Sciatic nerve (tissue), 2 donors: Measurements from ENCODE around the gene TBX4. TPM values are rescaled to one million over a fixed set of nuclear protein-coding genes. Genes with fewer than 3 reads are reported as not detected.
"Not testable (repeated sequence)": the region's sequence is repeated elsewhere in the genome, so short reads cannot be mapped to it uniquely, and the experiment has no call there.

Source experiments
- ATAC-seq: fragments of 200-7000 bp; cut with Tn5 transposase; one replicate; pipeline ENCODE4 v1.9.1; 2020; ENCODE audit warnings: mild to moderate bottlenecking, moderate library complexity
- DNase-seq: peaks from one replicate; pipeline ENCODE4 v3.0.0-alpha.2; 2020; ENCODE audit warnings: low spot score
- intact Hi-C: fragments of 100-400 bp; cut with DNase I; formaldehyde crosslinking; loops from one replicate; pipeline ENCODE4 v1.14.2; 2022
- total RNA-seq: library from RNA; stranded (reverse); fragmentation: NEBNext Ultra II Directional; extraction: Animal tissue kit (Norgen Biotek cat#: 25700); gene quantifications from one replicate; pipeline ENCODE4 v1.2.1, GENCODE V29; 2021
- donor health status: DM: no; HTN: no; CAD: no.
- donor health status: DM: no; HTN: no; CAD: no.

The TBX4 gene
- total RNA-seq, 1 donor from 2014 or later: not detected

DNA sequence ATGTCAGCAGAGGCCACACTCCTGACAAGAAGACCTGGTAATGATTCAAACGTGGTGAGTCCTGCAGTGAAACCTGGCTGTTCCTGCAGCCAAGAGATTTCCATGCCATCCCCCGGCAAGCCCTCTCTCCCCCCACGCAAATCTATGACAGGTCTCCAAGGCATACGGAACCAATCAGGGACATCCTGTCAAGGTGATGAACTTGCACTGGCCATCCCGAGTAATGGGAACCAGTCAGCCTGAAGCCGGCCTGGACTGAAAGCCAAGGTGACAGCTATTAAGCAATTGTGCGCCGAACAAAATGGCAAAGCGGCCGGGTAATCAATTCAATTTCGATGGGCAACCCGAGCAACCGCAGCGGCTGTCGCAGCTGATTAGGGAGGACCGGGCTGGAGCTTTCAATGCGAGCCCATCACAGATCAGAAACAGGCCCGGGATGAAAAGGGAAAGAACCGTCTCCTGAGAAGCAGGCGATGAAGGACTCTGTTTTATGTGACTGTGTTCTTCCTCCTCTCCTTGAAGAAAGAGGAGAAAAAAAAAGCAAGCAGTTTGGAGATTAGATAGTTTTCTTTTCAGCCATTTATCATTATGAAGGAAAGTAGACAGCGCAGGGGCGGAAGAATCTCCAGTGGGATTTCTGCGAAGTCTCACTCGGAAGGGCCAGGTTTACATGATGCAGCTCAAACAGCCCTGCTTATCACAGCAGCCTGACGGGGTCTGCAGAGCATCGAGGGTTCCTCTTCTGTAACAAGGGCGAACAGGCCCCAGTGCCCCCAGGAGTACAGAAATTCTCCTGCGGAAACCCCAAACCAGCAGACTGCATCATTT, 35.2 kb downstream of the TBX4 start:
- intact Hi-C loops: no loop called here
- DNase-seq: no peak
- ATAC-seq: no peak

DNA sequence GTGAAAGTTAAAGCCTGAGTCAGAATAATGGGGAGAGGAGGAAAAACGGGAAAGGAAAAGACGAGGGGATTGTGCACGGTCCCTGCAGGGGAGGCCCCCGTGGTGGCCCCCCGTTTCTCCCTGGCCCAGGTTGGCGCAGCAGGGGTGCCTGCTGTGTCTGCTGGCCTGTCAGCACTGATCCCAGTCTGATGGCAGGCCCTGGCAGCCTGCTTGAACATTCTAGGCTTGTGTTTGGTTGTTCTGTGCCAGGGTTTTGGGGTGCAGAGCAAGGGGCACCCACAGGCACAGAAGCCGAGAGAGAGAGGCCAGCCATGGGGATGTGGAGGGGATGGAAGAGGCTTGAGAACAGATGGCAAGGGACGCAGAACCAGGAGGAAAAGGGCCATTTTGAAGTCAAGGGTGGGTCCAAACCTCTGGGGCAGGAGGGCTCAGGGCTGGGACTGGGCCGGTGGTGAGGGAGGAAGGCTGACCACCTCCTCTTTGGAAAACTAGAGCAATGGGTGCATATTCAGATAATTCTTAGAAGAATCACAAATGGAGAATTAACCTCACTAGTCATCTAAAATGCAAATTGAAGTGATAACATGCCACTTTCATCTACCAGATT, 35.9 kb downstream of the TBX4 start:
- ATAC-seq (no peak), DNase-seq (no peak)
- intact Hi-C loops: no loop called here

DNA sequence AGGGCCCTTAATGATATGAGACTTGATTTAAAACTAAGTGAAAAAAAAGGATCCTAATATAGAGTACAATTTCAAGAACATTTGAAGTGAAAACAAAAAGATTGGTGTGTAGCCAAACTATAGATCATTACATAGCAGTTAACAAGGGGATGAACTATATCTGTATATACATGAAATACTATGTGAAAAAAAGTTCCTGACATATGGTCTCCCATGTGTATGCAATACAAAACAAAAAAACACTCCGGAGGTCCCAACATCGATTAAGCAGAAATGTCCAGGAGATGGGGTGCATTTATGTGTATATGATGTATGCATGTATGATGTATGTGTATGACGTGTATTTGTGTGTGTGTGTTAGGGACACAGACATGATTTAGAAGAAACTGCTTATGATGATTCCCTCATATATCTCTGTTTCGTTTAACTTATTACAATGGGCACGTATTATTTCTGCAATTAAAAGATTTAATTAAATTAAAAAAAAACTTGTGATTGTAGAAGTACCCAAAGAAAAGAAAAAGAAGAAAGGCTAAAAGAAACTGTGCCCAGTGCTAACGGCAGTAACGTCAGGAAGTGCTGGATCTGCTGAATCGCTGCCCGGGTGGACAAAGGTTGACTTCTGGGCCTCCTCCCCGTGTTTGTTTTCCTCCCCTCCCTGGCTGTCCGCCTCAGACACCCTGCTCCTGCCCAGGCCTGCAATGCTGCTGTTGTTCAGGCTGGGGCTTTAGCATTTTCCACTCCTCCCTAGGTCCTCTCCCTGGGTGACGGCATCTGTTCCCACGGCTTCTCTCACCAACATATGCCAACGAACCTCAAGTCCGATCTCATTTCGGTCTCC, 36.9 kb downstream of the TBX4 start:
- ATAC-seq: no peak
- intact Hi-C loops: no loop called here
- DNase-seq: no peak

DNA sequence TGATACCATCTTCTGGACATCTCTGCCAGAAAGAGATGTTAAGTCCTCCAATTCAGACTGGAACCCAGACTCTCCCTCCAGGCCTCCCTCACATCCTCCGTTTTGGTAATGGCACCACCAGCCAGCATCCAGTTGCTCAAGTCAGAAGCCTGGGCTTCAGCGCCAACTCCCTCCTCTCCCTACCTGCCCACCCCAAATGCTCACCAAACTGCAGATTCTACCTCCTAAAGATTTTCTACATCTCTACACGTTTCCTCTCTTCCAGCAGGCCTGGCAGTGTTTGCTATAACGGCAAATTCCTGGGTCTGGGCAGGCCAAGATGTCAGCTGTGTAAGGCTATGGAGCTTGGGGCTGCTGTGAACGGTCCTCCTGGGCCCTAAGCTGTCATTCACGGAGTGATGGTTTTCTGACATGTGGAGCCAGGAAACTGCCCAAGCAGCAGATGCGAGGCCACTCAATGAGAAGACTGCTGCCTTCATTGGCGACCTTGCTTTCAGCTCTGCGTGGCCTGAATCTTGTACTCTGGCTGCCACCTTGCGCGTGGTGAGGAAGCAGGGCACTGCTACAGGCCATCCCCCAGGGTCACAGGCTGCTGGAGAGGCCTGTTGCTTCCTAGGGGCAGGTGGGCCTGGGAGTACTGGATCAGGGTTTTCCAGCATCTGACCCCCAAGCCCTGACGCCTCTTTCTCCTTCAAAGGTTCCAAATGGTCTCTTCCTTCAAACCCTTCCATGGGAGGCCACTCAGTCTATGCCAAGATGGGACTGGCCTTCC, 37.7 kb downstream of the TBX4 start:
- no peak for DNase-seq
- no peak for ATAC-seq
- intact Hi-C loops: no loop called here

DNA sequence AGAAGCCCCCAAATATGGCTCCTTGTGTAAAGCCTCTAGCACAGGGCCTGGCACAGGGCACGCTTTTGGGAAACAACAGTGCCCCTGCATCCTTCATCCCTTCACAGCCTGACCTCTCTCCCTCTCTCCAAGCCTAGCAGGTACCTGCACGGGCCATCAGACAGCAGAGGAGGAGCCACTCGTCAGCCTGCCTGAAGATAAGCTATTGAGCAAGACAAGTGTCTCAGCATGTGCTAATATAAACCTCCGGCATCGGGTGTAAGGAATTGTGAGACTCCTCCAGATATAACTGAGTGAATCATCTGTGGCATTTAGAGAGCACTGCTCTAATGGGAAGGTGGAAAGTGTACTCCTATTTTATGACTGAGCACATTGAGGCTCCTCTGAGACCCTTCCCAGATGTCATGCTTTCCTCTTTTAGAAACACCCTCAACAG, 38.3 kb downstream of the TBX4 start:
- ATAC-seq: no peak
- no peak for DNase-seq
- intact Hi-C loops: no loop called here

GRCh38 chr17:61491981-61492380, 39.8 kb downstream of the TBX4 start:
- ATAC-seq: no peak
- no peak for DNase-seq
- intact Hi-C loops: no loop called here

DNA sequence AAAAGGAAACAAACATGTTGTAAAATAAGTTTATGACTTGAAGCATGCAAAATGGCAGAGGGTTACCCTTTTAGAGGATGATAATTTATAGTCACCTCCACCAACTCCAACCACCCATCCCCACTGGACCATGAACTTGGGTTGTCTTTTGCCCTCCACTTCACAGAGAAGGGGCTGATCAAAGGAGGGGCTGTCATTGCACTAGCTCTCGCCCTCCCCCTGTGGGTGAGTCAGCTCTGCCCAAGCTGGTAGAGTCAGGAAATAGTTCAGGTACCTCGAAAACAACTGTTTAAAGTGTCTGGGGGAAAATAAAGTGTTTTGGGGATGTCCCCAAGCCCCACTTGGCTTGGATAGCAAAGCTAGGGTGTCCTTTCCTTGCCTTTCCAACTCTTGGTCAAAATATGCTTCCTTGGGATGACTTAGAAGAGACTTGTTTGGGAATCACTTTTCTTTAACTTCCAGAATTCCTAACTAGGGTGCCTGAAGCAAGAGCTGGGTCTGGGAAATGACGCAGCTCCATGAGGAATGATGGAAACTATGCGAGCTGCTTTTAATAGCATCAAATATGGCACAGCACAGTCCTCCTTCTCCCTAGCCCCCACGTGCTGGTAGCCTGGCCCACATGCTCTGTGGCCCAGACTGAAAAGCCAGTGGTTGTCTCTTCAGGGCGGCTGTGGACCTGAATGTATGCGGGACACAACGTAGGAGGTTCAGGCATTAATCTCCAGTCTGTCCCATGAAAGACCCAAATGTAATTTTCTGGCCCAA, 40.7 kb downstream of the TBX4 start:
- intact Hi-C loops: no loop called here
- ATAC-seq (no peak), DNase-seq (no peak)

- DNase-seq, intact Hi-C loops, ATAC-seq: not testable (repeated sequence)
Observed at GRCh38 chr17:61493830-61494324, 41.7 kb downstream of the TBX4 start.

DNA sequence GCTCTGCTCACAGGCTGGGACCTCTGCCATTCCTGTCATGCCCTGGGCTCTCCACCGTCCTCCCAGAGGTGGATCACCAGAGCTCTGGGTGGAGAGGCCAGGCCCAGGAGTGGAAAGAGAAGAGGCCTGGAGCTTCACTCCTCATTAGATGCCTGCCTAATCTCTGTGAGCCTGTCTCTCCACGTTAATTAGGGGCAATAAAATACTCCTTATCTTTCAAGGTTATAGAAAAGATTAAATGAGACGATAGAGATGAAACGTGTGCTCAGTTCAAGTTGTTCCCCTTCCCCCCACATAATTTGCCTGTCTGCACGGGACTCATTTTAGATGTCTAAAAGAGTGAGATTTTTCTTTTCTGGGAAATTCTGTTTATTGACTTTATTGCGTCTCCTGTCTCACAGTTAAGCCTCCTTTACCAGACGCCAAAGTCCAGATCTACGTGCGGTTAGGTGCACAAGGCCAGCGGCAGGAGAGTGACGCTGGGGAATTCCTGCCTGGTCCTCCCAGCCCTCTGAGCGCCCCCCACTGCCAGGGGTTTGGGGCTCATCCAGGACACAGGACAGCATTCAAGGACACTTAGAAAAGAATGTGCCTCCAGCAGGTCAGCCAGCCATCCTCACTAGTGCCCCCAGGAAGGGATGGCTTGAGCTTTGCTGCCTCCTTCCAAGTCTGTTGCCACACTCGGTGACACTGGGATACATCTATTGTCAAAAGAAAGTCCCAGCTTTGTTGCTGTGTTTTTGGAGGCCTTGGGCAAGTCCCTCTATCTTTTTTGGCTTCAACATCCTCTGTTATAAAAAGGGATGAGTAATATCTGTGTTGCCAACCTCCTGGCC, 42.3 kb downstream of the TBX4 start:
- DNase-seq (no peak), ATAC-seq (no peak)
- intact Hi-C loops: no loop called here

DNA sequence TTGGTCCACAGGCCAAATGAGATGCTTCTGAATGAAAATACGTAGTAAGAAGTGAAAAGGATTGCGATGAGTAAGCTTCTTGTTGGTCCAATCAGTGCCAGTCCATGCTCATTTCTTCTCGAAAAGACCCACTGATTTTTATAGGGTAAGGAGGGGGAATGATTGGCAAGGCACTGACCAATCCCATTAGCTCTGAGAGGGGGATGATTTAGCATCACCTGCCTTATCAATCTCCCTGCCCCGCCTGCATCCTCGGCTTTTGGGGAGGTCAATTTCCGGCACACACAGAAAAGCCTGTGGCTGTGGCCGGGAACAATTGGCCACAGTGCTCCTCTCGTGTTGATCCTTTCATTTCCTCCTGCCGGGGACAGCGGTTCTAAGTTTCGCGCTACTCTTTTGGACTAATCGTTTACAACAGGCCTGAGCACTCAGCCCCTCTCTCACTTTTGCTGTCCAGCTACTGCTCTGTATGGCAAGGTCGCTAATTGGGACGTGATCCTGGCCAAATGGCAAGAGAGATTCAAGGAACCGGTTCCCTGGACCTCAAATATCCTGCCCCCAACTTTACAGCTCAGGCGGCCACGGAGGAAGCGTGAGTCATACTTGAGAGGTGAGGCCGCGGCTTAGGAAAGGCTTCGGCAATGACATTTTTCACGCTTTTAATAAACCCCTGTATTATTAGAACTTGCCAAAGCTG, 43.1 kb downstream of the TBX4 start:
- intact Hi-C loops: no loop called here
- no peak for DNase-seq
- peak; percentile 26 for ATAC-seq

GRCh38 chr17:61496174-61496956, 44.1 kb downstream of the TBX4 start:
- DNase-seq (no peak), ATAC-seq (no peak)
- intact Hi-C loops: no loop called here

DNA sequence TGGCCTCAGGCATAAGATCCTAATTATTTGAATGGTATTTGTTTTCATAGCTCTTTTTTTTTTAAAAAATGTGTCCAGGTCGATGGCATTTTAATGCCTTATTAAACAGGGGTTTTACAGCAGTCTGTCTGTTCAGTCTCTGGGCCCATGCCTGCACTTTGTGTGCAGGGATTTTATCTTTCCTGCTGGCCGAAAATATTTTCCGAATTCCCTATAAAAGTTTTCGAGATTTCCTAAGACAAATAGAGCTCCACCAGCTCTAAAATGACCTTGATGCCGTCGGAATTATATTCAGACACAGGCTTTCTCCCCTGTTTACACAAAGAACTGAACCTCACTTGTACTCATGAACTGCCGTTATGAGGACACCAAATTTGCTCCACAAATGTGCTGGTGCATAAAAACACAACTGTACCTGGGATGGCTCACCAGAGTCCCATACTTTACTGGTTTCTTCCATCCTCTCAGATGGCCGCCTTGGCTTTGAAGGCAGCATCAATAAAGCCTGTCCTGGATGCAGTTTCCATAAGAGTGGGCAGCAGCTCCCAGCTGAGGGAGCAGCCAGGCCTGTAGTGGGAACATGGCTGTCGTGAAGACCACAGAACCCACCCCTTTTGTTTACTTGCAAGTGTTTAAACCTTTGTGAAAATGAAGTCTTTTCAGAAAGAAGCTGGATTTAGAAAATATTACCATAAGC, 44.9 kb downstream of the TBX4 start:
- intact Hi-C loops: no loop called here
- ATAC-seq (no peak), DNase-seq (no peak)

GRCh38 chr17:61498042-61498994, 46.1 kb downstream of the TBX4 start:
- ATAC-seq: no peak
- intact Hi-C loops: no loop called here
- no peak for DNase-seq

- intact Hi-C loops: no loop called here
- no peak for ATAC-seq
Observed at GRCh38 chr17:61499632-61500031, 47.4 kb downstream of the TBX4 start.

More at GRCh38 chr17:61499632-61500031, 47.4 kb downstream of the TBX4 start:
- no peak for DNase-seq
